ENCODE measurements around the gene MARCHF9.

DNA sequence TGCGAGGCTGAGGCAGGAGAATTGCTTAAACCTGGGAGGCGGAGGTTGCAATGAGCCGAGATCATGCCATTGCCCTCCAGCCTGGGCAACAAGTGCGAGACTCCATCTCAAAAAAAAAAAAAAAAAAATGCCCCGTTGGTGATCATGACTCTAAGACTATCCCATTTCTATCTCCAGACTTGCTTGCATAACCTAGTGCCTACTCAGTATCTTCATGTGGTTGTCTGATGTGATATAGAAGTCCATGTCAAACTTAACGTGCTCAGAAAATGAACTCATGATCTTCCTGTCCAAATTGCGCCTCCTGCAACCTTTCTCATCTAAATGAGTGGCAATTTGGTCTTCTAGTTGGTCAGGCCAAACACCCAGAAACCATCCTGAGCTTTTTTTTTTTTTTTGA lies 23.0 kb downstream of the MARCHF9 start:
- TF ChIP-seq EZH2 (IDR thresholded peaks at IDR 0.05; ENCODE audit: borderline replicate concordance, low read depth, low read length, poor library complexity, severe bottlenecking) (no peak), CTCF (conservative IDR thresholded peaks at IDR 0.05; ENCODE audit: low read depth, low read length) (no peak)

Measured in A673 (cell line).